GM19043 (cell line): ENCODE results near the gene PNPLA7.
"Not testable (repeated sequence)": the region's sequence is repeated elsewhere in the genome, so short reads cannot be mapped to it uniquely, and the experiment has no call there.

Experiments
- ATAC-seq: cut with Tn5 transposase; IDR thresholded peaks from one replicate; pipeline ENCODE4 v1.9.1; 2021; ENCODE audit warnings: low read depth; ENCODE audit not compliant: unreplicated experiment

The PNPLA7 gene

DNA sequence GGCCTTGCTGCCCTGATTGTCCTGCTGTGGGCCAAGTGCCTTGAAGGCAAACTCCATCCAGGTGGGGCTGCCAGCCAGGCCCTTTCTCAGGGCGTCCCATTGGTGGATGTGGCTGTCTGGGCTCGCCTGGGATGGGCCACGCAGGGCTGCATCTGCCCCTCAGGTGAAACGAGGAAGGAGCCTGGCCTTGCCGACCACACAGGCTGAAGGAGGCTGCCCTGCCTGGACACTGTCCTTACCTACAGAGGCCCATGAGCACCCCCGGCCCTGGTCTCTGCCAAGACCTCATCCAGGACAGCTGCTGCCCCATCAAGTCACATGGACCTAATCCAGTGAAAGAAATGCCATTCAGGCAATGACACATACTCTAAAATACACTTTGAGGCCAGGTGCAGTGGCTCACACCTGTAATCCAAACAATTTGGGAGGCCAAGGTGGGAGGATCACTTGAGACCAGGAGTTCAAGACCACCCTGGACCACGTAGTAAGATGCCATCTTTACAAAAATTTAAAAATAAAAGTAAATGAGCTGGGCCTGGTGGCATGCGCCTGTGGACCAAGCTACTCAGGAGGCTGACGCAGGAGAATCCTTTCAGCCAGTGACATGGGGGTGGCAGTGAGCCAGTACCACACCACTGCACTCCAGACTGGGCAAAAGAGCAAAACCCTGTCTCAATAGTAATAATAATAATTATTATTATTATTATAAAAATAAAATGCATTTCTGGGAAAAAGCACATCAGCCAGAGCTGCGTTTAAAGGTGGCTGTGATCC lies 33.9 kb downstream of the PNPLA7 start:
- ATAC-seq, result no peak

DNA sequence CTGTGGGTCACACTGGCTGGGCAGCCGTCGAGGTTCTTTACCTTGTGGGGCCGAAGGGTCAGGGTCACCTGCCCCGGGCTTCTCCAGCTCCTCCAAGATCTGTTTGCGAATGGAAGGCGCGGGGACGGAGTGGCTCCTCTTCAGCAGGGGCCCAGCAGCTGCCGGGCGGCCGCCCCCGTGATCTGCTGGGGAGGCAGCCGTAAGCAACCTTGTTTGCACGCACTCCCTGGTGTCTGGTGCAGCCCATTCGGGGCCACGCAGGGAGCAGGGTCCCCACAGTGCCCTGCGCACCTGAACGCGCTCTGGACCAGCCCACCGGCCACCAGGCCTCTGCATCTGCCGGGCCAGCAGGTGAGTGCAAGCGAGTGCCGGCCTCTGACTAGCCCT lies 34.9 kb downstream of the PNPLA7 start:
- ATAC-seq, result no peak

DNA sequence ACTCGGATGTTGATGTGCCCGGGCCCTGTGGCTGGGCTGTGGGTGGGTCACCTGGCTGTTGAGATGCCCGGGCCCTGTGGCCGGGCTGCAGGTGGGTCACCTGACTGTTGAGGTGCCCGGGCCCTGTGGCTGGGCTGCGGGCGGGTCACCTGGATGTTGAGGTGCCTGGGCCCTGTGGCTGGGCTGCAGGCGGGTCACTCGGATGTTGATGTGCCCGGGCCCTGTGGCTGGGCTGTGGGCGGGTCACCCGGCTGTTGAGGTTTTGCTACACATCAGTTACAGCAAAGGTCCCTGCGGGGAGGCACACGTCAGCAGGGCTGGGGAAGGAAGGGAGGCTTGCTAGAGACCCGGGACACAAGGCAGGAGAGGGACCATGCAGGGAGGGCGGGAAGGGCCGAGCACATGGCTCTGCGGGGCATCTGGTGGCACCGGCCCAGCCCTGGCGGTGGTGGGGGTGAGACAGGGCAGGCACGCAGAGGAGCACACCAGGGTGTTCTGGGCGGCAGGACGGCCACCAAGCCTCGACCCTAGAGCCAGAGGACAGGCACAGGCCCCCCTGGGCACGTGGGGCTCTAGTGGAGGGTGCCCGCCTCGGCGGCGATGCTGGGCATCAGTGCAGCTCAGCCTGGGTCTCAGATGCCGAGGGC lies 35.4 kb downstream of the PNPLA7 start:
- ATAC-seq, result no peak

- not testable (repeated sequence) for ATAC-seq
These were observed 36.2 kb downstream of the PNPLA7 start for GRCh38 chr9:137513801-137514570.

- ATAC-seq, result not testable (repeated sequence)
These were observed 37.1 kb downstream of the PNPLA7 start for GRCh38 chr9:137513136-137513535.

DNA sequence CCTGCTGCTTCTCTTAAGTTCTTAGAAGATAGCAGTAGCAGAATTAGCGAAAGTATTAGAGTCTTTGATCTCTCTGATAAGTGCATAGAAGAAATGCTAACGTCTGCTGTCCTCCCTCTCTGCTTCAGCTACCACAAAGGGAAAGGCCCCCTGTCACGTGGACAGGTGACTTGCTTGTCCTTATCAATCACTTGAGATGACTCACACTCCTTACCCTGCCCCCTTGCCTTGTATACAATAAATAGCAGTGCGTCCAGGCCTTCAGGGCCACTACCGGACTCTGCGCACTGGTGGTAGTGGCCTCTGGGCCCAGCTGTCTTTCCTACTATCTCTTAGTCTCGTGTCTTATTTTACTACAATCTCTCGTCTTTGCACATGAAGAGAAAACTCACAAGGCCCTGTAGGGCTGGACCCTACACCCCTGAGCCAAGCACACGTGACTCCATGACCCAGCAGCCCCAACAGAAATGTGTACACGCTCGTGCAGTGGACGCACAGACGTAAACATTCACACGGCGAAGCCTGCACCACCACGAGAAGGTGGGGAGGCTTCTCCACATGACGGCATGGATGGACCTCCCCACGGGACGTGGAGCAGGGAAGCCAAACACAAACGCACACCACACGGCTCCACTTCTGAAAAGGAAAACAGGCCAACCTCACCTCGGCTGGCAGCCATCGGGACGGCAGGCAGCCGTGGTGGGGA lies 38.3 kb downstream of the PNPLA7 start:
- no peak for ATAC-seq

- ATAC-seq, result not testable (repeated sequence)
These were observed 39.1 kb downstream of the PNPLA7 start for GRCh38 chr9:137511126-137511525.

- no peak for ATAC-seq
These were observed 41.0 kb downstream of the PNPLA7 start for GRCh38 chr9:137509198-137509597.

- no peak for ATAC-seq
These were observed 43.5 kb downstream of the PNPLA7 start for GRCh38 chr9:137506702-137507171.

GRCh38 chr9:137506274-137506673 lies 43.9 kb downstream of the PNPLA7 start:
- ATAC-seq, result no peak

- no peak for ATAC-seq
These were observed 44.6 kb downstream of the PNPLA7 start for GRCh38 chr9:137505421-137506140.

DNA sequence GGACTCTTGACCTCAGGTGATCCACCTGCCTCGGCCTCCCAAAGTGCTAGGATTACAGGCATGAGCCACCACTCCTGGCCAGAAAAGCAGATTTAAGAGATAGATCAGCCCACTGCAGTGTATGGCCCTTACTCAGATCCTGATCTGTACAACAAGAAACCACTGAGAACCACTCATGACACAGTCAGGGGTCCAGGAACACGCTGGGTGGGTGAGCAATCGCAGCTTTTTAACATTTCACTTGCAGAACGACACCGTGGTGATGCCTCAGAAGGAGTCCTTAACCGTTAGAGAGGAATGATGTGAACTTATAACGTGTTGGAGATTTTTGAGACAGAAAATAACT lies 45.8 kb downstream of the PNPLA7 start:
- no peak for ATAC-seq

- no peak for ATAC-seq
These were observed 47.9 kb downstream of the PNPLA7 start for GRCh38 chr9:137502008-137502911.

DNA sequence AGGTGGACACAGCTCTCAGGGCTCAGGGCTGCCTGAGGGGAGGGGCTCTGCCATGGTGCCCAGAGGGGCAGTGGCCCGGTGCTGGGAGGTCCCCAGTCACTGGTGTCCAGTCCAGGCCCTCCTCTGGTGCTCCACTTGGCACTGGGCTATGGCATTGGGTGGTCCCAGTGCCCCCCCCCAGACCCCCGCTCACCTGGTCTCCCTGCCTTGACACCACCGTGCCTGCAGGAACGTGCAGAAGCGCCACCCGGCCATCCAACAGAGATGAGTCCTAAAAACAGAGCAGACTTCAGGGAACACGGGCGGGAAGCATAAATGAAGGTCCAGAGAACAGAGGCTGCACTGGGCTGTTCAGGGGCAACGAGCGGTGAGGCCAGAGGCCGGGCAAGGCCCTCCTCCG lies 48.7 kb downstream of the PNPLA7 start:
- ATAC-seq, result no peak

DNA sequence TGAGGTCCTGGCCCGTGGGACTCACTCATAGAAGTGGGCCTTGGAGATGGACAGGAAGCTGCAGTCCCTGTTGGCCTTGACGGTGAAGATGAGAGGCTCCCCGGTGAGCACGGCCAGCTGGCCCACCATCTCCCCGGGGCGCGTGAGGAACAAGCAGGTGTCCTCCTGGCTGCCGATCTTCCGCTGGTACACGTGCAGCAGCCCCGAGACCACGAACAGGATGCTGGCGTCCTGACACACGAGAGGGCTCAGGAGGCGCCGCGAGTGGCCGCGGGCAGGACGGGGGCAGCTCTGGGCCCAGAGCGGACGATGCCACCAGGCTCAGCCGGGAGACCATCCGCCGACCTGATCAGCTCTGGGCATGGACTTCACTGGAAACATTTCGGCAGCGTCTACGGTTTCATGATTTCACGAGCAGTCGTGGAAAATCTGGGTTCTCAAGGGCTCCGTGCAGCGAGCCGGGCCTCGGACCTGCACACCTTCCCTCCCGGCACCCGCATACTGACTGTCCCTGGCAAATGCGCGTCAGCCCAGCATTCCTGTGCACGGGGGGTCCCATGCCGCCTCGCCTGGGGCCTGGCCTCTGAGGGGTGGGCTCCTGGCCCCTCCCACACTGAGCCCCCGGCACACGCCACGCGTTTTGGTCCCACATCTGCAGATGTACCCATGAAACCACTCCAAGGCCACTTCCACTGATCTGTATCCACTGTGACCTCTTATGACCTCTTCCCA lies 49.4 kb downstream of the PNPLA7 start:
- ATAC-seq, result no peak

GRCh38 chr9:137499858-137500661 lies 50.1 kb downstream of the PNPLA7 start:
- no peak for ATAC-seq

DNA sequence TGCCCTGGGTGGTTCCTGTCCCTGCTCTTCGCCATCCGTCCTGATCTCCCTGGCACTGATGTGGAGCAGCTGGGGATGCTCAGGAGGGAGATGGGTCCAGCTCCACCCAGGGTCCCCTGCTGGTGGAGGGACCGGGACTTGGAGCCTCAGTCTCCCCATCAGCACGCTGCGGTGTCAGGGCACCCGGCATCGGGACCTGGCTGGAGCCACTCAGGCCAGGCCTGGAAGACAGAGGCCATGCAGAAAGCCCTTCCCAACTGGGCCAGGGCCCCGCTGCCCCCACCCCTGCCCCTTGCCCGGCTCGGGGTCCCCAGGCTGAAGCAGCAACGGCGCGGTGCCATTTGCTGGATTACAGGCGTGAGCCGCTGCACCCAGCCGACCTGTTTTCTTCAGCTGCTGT lies 50.8 kb downstream of the PNPLA7 start:
- ATAC-seq, result no peak

DNA sequence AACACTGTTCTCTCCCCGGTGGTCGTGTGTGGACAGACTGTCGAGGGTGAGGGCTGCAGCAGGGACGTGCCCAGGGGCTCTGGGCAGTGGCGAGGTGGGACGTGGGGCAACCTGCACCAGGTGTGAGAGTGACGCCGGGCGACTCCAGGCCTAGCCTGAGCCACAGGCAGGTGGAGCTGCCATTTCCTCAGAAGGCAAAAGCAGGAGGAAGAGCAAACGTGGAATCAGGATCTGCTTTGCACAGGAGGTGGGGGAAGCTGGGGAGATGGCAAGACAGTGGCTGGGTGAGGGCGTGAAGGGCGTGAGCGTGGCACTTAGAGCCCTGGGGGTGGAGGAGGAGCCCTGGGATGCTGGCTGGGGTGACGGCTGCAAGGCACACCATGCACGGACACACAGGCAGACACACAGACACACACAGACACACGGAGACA lies 51.5 kb downstream of the PNPLA7 start:
- ATAC-seq, result no peak
